NCI-H82 (cell line): ENCODE data around the gene CYP2A7.
"Not testable (repeated sequence)": the region's sequence is repeated elsewhere in the genome, so short reads cannot be mapped to it uniquely, and the experiment has no call there.

Experiments
- DNase-seq: peaks from one replicate; lab custom pipeline; 2025; lab: John Stamatoyannopoulos, UW

Gene CYP2A7

GRCh38 chr19:40842997-40843652 is 38.9 kb downstream of the CYP2A7 start:
- DNase-seq = not testable (repeated sequence)

- not testable (repeated sequence) for DNase-seq
Observed at GRCh38 chr19:40842012-40842411, 40.0 kb downstream of the CYP2A7 start.

DNA sequence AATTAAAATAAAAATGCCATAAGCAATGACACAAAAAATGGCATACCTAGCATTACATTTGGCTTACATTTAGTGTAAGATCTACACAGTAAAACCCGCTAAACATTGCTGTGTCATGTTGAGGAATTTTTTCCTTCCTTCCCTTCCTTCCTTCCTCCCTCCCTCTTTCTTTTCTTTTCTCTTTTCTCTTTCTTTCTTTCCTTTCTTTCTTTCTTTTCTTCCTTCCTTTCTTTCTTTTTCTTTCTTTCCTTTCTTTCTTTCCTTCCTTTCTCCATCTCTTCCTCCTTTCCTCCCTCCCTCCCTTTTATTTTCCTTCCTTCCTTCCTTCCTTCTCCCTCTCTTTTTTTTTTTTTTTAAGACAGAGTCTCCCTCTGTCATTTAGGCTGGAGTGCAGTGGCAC is 43.6 kb downstream of the CYP2A7 start:
- not testable (repeated sequence) for DNase-seq

DNA sequence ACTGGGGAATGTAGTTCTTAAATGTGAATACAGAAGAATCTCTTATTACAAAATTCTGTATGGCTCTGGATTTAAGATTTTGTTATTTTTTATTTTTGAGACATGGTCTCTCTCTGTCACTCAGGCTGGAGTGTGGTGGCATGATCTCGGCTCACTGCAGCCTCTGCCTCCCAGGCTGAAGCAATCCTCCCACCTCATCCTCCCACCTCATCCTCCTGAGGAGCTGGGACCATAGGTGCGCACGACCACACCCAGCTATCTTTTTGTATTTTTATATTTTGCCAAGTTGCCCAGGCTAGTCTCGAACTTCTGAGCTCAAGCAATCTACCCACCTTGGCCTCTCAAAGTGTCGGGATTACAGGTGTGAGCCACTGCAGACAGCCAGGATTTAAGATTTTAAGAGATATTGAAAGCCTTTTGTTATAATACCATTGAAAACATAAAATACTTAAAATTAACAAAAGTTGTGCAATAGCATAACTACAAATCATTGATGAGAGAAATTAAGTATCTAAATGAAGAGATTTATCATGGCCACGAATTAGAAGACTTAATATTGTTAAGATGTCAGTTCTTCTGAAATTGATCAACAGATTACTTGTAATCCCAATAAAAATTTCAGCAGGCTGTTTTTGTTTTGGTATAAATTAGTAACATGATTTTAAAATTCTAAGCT is 45.1 kb downstream of the CYP2A7 start:
- DNase-seq = no peak

DNA sequence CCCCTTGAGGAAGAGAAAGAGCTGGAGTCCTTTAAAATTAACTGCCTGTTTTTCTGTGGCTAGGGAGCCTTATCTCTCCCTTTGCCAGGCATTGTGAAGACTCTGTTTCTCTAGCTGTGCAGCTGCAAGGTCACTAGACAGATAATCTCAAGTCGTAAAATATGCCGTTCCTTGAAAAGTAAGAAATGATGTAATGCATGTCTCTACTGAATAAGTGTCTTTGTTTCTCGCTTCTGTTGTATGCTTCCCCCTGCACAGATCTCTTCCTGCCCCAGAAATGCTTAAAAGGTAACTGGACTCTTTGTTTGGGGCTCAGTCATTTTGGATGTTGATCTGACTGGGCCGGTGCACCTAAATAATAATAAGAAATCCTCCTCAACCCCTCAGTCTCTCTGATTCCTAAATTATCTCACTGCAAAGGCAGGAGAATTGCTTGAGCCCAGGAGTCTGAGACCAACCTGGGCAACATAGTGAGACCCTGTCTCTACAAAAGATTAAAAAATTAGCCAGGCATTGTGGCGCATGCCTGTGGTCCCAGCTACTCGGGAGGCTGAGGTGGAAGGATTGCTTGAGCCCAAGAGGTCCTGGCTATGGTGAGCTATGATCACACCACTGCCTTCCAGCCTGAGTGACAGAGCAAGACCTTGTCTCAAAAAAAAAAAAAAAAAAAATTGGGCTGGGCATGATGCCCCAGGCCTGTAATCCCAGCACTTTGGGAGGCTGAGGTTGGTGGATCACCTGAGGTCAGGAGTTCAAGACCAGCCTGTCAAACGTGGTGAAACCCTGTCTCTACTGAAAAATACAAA is 48.1 kb downstream of the CYP2A7 start:
- DNase-seq = not testable (repeated sequence)

DNA sequence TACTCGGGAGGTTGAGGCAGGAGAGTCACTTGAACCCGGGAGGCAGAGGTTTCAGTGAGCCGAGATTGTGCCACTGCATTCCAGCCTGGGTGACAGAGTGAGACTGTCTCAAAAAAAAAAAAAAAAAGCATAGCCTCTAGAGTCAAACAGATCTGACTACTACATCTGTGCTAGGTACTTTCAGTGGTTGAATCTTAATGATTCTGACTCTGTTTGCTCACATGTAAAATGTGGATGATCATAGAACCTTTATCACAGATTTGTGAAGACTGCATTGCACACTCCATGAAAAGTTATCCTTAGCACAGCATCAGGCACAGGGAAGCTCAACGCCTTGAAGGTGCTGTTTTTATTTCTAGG is 49.6 kb downstream of the CYP2A7 start:
- not testable (repeated sequence) for DNase-seq

DNA sequence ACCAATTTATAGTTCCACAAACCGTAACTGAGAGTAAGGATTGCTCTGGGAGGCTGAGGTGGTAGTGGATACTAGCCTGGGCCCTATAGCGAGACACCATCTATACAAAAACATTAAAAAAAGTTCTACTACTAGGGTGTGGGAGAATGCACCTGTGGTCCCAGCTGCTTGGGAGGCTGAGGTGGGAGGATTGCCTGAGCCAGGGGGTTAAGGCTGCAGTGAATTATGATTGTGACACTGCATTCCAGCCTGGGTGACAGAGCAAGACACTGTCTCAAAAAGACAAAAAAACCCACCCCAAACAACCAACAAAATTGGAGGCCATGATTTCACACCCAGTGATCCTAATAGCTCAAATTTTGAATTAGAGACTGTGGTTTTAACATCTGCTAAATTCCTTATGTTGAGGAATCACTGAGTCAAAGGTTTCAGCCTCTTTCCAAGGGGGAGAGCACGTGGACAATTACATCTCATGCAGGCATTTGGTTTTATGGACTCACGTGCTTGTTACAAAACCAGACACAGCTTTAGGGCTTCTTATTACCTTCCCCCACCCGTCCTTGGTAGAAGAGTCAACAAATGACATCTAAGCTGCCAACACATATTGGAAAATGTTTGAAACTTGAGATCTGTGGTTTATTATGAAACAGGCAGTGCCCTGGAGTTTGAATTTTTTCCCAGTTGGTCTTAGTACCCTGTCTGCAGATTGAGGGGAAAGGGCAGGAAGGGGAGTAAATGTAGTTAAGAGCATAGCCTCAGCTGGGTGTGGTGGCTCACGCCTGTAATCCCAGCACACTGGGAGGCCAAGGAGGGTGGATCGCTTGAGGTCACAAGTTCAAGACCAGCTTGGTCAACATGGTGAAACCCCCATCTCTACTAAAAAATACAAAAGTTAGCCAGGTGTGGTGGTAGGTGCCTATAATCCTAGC is 50.3 kb downstream of the CYP2A7 start:
- DNase-seq = no peak

DNA sequence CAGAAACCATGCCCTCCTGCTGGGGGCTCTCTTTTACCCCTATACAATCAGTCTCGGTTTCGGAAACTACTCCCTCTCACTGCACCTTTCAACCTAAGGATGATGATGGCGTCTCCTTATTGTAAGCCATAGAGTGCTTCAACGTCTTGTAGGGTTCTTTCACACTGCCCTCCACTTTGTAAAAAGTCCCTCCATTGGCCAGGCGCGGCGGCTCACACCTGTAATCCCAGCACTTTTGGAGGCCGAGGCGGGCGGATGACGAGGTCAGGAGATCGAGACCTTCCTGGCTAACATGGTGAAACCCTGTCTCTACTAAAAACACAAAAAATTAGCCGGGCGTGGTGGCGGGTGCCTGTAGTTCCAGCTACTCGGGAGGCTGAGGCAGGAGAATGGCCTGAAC is 51.3 kb downstream of the CYP2A7 start:
- not testable (repeated sequence) for DNase-seq

GRCh38 chr19:40829205-40829604 is 52.8 kb downstream of the CYP2A7 start:
- no peak for DNase-seq

DNA sequence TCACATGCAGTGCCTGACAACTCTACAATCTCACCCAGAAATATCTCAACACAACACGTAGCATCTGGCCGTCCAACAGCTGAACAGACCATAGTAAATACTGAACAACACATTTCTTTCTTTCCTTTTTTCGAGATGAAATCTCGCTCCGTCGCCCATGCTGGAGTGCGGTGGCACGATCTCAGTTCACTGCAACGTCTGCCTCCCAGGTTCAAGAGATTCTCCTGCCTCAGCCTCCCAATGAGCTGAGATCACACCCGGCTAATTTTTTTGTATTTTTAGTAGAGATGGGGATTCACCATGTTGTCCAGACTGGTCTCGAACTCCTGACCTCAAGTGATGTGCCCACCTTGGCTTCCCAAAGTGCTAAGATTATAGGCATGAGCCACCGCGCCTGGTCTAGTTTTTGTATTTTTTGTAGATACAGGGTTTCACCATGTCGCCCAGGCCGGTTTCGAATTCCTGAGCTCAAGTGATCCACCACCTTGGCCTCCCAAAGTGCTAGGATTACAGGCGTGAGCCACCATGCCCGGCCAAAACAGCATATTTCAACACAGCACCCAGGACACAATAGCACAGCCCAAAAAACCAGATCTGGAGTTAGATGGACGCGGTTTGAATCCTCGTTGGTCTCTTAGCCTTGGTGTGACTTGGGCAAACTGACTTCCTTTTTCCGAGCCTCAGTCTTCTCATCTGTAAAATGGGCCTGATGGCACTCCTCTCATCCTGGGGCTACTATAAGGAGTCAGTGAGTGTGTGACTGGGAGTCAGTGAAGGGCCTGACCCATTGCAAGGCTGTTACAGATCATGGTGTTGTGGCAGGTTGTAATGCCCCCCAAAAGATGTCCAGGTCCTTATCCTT is 54.4 kb downstream of the CYP2A7 start:
- no peak for DNase-seq

DNA sequence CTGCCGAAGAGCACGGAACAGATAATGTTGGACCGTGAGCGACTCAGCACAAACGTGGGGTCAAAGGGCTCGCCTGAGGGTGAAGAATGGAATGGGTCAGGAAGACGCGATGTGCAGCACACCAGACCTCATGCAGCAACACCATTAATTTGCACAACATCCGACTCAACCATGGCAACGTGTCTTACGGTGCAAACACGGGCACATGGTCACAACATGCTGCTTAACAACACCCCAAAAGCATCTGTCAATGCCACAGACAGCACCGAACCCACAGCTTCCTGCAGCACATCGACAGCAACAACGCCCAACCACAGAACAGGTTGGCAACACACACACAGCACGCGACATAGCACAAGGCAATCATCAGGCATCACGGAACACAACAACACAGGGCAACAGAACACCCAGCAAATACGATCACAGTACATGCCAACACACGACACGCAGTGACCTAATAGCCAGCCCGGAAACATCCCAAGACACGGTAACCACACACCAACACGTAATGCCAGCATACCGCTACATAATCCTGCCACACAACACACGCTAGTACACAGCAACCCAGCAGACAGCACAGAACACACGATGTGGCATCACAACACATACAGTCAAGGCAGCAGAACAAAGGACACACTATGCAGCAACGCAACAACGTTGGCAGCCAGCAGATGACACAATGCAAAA is 55.2 kb downstream of the CYP2A7 start:
- not testable (repeated sequence) for DNase-seq

GRCh38 chr19:40826312-40826698 is 55.7 kb downstream of the CYP2A7 start:
- not testable (repeated sequence) for DNase-seq

GRCh38 chr19:40825460-40826095 is 56.5 kb downstream of the CYP2A7 start:
- not testable (repeated sequence) for DNase-seq
